GM21526 (cell line): ENCODE results near the gene NSRP1.
"Not testable (repeated sequence)": the region's sequence is repeated elsewhere in the genome, so short reads cannot be mapped to it uniquely, and the experiment has no call there.

Experiments
- ATAC-seq: cut with Tn5 transposase; IDR thresholded peaks from one replicate; pipeline ENCODE4 v1.9.1; 2021; ENCODE audit warnings: moderate library complexity; ENCODE audit not compliant: unreplicated experiment, low FRiP score

NSRP1 gene

DNA sequence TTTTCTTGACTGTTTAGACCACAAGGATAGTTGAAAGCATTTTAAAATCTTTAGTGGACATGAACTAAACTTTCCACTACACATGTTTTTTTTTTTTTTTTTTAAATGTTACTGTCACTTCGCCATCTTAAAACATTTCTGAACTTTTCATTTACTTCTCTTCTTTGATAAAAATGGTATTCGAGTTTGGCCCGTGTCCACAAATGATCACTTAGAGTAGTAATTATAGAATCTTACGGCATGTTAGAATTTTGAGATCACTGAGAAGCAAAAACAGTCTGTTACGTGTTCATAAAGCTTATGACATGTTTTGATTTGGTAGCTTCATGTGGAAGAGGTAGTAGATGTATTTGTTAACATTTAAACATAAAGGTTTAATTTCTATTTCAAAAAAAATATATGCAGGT is 1.1 kb downstream of the NSRP1 start:
- no peak for ATAC-seq

- ATAC-seq: not testable (repeated sequence)
Measured at GRCh38 chr17:30118635-30119034, 2.0 kb downstream of the NSRP1 start.

- ATAC-seq: no peak
Measured at GRCh38 chr17:30124273-30124796, 7.7 kb downstream of the NSRP1 start.

DNA sequence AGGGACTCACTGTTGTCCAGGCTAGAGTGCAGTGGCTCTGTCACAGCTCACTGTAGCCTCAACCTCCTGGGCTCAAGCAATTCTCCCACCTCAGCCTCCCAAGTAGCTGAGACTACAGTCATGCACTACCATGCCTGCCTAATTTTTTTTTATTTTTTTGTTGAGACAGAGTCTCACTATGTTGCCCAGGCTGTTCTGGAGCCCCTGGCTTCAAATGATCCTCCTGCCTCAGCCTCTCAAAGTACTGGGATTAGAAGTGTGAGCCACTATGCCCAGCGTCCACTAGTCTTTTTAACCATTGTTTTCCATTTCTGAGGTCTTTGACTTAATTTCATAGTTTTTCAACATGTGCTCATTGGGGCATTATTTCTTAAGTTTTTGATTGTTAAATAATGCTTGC is 13.5 kb downstream of the NSRP1 start:
- ATAC-seq: no peak

DNA sequence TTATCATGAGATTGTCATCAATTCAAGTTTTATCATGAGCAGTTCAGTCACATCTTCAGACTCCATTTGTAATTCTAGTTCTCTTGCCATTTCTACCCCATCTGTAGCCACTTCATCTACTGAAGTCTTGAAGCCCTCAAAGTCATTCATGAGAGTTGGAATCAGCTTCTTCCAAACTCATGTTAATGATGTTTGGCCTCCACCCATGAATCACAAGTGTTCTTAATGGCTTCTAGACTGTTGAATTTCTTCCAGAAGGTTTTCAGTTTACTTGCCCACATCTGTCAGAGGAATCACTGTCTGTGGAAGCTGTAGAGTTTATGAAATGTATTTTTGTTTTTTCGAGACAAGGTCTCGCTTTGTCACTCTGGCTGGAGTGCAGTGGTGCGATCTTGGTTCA is 16.0 kb downstream of the NSRP1 start:
- ATAC-seq: no peak

- no peak for ATAC-seq
Measured at GRCh38 chr17:30133197-30133596, 16.6 kb downstream of the NSRP1 start.

DNA sequence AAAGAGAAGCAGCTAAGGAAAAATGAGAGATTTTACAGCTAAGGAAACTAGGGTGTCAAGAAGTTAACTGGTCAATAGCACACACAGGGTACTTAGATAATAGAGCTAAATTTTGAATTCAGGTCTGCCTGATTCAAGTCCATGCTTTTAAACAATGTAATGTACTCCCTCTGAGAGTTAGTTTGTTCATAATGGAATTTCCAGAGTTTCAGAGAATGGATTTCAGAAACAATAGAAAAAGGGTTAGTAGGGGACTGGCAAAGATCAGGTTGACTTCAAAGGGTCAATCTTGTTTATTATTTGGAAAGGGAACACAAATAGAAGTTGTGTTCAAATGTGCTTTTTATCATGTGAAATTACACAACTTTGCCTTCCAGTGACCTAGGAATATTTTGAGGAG is 17.9 kb downstream of the NSRP1 start:
- no peak for ATAC-seq

DNA sequence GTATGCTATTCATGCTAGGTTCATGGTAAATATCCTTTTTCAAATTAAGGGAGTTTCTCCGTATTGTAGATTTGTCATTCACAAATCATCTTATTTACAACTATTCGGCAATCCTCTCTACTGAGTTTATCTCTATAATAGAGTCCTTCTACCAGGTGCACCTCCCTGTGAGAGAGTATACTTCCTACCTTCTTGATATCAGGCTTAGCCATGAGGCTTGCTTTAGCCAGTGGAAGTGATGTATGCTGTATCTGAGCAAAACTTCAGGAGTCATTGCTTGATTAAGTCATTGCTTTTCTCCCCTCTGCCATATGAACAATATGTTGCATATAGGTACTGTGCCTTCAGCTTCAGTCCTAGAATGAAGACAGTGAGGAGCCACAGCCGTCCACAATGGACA is 20.5 kb downstream of the NSRP1 start:
- ATAC-seq: no peak

- not testable (repeated sequence) for ATAC-seq
Measured at GRCh38 chr17:30147860-30148259, 31.2 kb downstream of the NSRP1 start.

- no peak for ATAC-seq
Measured at GRCh38 chr17:30148376-30148775, 31.8 kb downstream of the NSRP1 start.

DNA sequence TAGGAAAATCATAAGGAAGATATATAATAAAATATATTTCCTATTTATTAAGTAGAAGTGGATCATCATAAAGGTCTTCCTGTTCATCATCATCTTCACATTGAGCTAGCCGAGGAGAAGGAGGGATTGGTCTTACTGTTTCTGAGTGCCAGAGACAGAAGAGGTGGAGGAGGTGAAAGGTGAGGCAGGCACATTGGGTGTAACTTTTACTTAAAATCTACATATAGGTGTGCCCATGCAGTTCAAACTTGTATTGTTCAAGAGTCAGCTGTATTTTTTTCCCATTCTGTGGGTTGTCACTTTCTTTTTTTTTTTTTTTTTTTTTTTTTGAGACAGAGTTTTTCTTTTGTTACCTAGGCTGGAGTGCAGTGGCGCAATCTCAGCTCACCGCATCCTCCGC is 34.9 kb downstream of the NSRP1 start:
- no peak for ATAC-seq

- no peak for ATAC-seq
Measured at GRCh38 chr17:30153463-30153862, 36.8 kb downstream of the NSRP1 start.

DNA sequence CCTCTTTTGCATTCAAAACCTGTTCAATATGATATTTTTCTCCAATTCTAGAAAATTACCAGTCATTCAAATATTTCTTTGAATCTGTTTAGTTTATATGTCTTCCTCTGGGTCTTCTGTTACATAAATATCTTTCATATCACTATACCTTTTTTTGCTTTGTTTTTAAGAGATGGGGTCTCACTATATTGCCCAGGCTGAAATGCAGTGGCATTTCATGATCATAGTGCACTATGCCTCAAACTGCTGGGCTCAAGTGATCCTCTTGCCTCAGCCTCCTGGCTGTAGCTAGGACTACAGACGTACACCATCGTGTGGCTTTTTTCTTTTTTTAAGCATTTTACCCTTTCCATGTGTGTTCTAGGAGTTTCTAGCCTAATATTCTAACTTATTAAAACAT is 38.8 kb downstream of the NSRP1 start:
- ATAC-seq: no peak

- no peak for ATAC-seq
Measured at GRCh38 chr17:30158896-30159625, 42.4 kb downstream of the NSRP1 start.

GRCh38 chr17:30160419-30161172 is 44.0 kb downstream of the NSRP1 start:
- ATAC-seq: no peak

GRCh38 chr17:30161601-30162000 is 45.0 kb downstream of the NSRP1 start:
- no peak for ATAC-seq

GRCh38 chr17:30164531-30164930 is 47.9 kb downstream of the NSRP1 start:
- ATAC-seq: no peak

- no peak for ATAC-seq
Measured at GRCh38 chr17:30165147-30165546, 48.5 kb downstream of the NSRP1 start.

DNA sequence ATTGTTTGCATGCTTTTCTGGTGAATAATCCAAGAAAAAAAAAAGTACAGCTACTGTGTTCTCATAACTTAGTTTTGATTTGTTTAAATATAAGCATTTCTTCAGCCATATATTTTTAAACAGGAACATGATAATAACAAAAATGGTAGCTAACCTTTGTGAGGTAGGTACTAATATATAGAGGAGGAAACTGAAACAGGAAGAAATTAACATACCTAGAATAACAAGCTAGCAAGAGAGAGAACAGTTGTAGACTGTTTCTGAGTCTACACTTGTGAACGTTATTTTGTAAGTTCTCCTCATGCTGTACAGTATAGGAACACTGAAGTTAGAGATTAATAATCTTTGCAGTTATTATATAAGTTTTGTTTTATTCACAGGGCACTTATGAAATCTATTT is 49.3 kb downstream of the NSRP1 start:
- ATAC-seq: no peak

DNA sequence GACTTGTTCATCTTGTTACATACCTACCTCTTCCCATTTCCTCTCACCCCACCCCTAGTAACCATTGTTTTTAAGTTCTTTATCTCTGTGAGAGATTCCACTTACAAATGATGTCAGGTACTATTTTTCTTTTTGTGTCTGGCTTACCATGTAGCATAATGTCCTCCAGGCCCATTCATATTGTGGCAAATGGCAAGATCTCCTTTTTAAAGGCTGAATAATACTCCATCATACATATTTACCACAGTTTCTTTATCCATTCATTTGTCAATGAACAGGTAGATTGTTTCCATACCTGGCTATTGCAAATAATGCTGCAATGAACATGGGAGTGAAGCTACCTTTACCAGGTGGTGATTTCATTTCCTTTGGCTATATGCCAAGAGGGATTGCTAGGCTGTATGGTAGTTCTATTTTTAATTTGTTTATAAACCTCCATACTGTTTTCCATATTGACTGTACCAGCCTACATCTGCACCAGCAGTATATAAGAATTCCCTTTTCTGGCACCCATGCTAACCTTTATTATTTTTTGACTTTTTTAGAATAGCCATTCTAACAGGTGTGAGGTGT is 53.9 kb downstream of the NSRP1 start:
- ATAC-seq: no peak

- ATAC-seq: no peak
Measured at GRCh38 chr17:30172560-30172959, 55.9 kb downstream of the NSRP1 start.

- peak; percentile 76 for ATAC-seq
Measured at GRCh38 chr17:30173649-30174048, 57.0 kb downstream of the NSRP1 start.
